ENCODE data around the gene CTXND2.

DNA sequence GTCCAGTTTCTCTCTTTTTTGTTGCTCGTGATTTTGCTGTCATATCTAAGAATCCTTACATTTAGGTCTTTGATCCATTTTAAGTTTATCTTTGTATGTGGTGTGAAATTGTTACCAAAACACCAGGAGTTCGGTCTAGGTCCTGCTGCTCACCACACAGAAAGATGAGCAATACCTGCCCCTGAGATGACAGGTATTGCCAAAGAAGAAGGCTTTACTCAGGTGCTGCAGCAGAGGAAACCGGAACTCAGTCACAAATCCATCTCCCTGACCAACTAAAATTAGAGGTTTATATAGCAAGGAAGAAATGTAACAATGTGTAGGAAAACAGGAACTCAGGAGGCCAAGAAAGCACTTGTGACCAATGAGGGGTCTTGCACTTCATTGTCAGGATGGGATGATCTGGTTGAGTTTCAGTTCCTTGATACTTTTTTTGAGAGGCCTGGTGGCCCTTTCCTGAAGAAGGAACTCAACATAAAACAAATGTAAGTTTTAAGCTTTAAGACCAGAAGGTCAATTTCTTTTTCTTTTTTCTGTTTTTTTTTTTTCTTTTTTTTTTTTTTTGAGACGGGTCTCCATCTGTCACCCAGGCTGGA is 22.7 kb downstream of the CTXND2 start:
- TF ChIP-seq CTCF (IDR thresholded peaks at IDR 0.05) (no peak), EZH2 (IDR thresholded peaks at IDR 0.05) (no peak), EZH2phosphoT487 (IDR thresholded peaks at IDR 0.05) (no peak)
